ENCODE results near the gene SPEG.

SPEG gene

GRCh38 chr2:219446101-219446504 is 11.5 kb downstream of the SPEG start:
- no peak for DNase-seq
- Mint-ChIP-seq H3K36me3 (ENCODE audit: insufficient read depth) (no peaks in the 10 kb centered on the region), H3K4me3 (no peak overlapping the region), H3K27me3 (peaks cover 66 to 79% of the 10 kb centered on the region in 2 donors), H3K27ac (no peak overlapping the region), H3K4me1 (ENCODE audit: low read depth in 2 of 2) (peaks cover 12% of the 10 kb centered on the region in 2 donors), H3K9me3 (no peaks in the 10 kb centered on the region)
- ATAC-seq (replicated peaks), result no peak

DNA sequence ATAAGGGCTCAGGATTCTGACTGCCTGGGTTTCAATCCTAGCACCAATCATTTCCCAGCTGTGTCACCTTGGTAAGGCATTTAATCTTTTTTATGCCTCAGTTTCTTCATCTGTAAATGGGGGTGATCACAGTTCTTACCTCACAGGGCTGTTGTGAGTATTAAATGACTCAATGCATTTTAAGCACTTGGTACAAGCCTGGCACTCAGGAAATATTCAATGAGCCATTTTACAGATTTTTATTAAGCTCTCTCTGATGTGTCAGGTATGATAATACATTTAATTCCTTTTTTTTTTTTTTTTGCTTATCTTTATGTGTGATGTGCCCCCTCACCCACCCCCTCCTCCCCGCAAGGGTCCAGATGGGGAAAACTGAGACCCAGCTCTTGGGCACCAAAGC is 12.0 kb downstream of the SPEG start:
- H3K27me3 Mint-ChIP-seq, result peaks cover 64 to 79% of the 10 kb centered on the region in 2 donors
- H3K9me3 Mint-ChIP-seq, result no peaks in the 10 kb centered on the region
- no peak overlapping the region for H3K4me3 Mint-ChIP-seq
- H3K27ac Mint-ChIP-seq, result no peak overlapping the region
- DNase-seq (no peak), ATAC-seq (replicated peaks) (no peak)
- H3K36me3 Mint-ChIP-seq (ENCODE audit: insufficient read depth), result no peaks in the 10 kb centered on the region
- H3K4me1 Mint-ChIP-seq (ENCODE audit: low read depth in 2 of 2), result peaks cover 7% of the 10 kb centered on the region in 2 donors

DNA sequence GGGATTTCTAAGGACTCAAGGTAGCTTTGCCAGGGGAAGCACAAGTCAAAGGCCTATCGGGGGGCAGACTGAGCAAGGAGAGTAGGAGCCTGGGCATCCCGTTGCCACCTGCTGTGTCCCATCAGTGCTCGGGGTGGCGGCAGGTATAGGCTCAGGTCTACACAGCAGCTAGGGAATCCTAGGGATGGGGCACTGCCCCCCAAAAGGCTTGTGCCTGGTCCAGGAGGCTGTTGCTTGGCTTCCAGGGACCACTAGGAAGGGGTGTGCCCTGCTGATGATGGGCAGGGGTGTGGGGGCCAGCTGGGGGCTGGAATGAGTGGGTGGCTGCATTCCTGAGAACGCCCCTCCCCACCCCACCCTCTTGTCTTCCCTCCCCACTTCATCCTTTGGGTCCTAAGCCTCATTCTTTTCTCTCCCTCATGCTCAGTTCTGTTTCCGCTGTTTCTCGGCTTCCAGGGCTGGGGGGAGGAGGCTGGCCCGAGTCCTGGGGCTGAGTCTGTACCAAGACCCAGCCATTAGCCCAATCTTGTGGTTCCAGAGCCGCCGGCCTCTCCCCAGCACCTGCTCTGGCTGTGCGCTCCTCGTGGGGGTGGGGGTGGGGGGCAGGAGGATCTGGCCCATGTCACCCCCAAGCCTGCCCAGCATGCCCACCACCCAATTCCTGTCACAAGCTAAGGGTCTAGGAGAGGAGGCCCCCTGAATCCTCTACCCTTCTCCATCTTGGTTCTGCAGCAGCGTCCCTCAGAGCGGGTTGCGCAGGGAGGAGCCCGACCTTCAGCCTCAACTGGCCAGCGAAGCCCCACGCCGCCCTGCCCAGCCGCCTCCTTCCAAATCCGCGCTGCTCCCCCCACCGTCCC is 12.8 kb downstream of the SPEG start:
- Mint-ChIP-seq H3K27ac (no peak overlapping the region), H3K4me3 (no peak overlapping the region), H3K27me3 (peaks cover 65 to 83% of the 10 kb centered on the region in 2 donors), H3K36me3 (ENCODE audit: insufficient read depth) (no peaks in the 10 kb centered on the region), H3K4me1 (ENCODE audit: low read depth in 2 of 2) (peaks cover 6 to 7% of the 10 kb centered on the region in 2 donors), H3K9me3 (no peaks in the 10 kb centered on the region)
- DNase-seq (no peak), ATAC-seq (replicated peaks) (no peak)

- DNase-seq, result no peak
These were observed 13.6 kb downstream of the SPEG start for GRCh38 chr2:219448099-219448775.

DNA sequence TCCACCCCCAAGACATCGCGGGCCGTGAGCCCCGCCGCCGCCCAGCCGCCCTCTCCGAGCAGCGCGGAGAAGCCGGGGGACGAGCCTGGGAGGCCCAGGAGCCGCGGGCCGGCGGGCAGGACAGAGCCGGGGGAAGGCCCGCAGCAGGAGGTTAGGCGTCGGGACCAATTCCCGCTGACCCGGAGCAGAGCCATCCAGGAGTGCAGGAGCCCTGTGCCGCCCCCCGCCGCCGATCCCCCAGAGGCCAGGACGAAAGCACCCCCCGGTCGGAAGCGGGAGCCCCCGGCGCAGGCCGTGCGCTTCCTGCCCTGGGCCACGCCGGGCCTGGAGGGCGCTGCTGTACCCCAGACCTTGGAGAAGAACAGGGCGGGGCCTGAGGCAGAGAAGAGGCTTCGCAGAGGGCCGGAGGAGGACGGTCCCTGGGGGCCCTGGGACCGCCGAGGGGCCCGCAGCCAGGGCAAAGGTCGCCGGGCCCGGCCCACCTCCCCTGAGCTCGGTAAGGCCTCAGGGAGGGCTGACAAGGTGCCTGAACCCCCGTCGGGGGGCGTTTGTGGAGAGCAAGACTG is 14.2 kb downstream of the SPEG start:
- H3K27me3 Mint-ChIP-seq, result peaks cover 65 to 80% of the 10 kb centered on the region in 2 donors
- H3K9me3 Mint-ChIP-seq, result no peaks in the 10 kb centered on the region
- peaks cover 0 to 2% of the 10 kb centered on the region in 2 donors for H3K4me1 Mint-ChIP-seq (ENCODE audit: low read depth in 2 of 2)
- H3K4me3 Mint-ChIP-seq, result no peak overlapping the region
- no peak overlapping the region for H3K27ac Mint-ChIP-seq
- ATAC-seq (replicated peaks) (no peak), DNase-seq (no peak)
- H3K36me3 Mint-ChIP-seq (ENCODE audit: insufficient read depth), result no peaks in the 10 kb centered on the region

More at GRCh38 chr2:219448099-219448775, 13.6 kb downstream of the SPEG start:
- Mint-ChIP-seq H3K4me1 (ENCODE audit: low read depth in 2 of 2) (peaks cover 0 to 2% of the 10 kb centered on the region in 2 donors), H3K4me3 (no peak overlapping the region), H3K27me3 (peaks cover 65 to 83% of the 10 kb centered on the region in 2 donors), H3K27ac (no peak overlapping the region), H3K36me3 (ENCODE audit: insufficient read depth) (no peaks in the 10 kb centered on the region), H3K9me3 (no peaks in the 10 kb centered on the region)
- no peak for ATAC-seq (replicated peaks)

DNA sequence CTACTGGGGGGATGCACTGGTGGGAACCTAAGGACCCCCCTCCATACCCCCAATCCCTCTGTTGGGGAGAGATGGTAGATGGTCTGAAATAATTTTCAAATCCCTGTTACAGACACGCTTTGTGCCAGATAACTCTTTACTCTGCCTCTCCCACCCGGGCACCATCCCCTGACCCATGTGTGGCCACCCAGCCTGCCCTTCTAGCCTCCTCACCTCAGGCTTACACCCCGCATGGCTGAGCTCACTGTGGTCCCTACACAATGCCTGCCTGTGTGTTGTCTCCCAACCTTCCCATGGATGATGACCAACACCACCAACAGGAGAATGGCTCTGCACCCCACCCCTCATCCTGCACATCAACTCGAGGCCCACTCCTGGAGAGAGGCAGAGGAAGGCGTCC is 15.0 kb downstream of the SPEG start:
- peaks cover 0 to 2% of the 10 kb centered on the region in 2 donors for H3K4me1 Mint-ChIP-seq (ENCODE audit: low read depth in 2 of 2)
- no peaks in the 10 kb centered on the region for H3K9me3 Mint-ChIP-seq
- no peak for DNase-seq
- ATAC-seq (replicated peaks), result no peak
- no peak overlapping the region for H3K27ac Mint-ChIP-seq
- H3K4me3 Mint-ChIP-seq, result peak overlapping the region in 1 of 2 donors; percentile 17
- no peaks in the 10 kb centered on the region for H3K36me3 Mint-ChIP-seq (ENCODE audit: insufficient read depth)
- peaks cover 57 to 72% of the 10 kb centered on the region in 2 donors for H3K27me3 Mint-ChIP-seq

DNA sequence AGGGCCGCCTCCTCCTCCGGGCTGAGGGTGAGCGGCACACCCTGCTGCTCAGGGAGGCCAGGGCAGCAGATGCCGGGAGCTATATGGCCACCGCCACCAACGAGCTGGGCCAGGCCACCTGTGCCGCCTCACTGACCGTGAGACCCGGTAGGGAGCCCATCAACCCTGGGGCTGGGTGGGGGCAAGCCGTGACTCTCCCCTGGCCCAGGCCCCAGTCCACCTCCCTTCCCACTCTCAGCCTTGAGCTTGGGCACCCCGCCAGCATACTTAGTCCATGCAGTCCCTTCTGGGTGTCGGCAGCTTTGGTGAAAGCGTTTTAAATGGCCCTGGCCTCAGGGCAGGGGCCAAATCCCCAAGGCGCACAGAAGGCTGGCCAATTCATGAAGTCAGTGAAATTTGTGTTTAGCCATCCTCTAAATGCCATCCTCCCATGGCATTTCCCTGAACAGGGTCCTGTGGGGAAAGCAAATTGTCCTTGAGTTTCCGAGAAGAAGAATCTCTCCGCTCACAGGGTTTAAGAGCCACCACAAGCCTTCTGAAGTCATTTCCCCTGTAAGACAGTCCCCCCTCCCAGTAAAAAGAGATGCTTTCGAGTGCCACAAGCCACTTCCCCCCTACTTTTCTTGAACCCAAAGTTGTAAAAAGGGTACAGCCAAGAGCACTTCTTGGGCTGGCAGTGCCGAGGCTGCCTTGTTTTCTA is 17.2 kb downstream of the SPEG start:
- ATAC-seq (replicated peaks), result no peak
- no peak for DNase-seq
- H3K9me3 Mint-ChIP-seq, result no peaks in the 10 kb centered on the region
- H3K27me3 Mint-ChIP-seq, result peaks cover 47 to 66% of the 10 kb centered on the region in 2 donors
- H3K4me3 Mint-ChIP-seq, result no peak overlapping the region
- no peak overlapping the region for H3K27ac Mint-ChIP-seq
- peaks cover 0 to 2% of the 10 kb centered on the region in 2 donors for H3K4me1 Mint-ChIP-seq (ENCODE audit: low read depth in 2 of 2)
- H3K36me3 Mint-ChIP-seq (ENCODE audit: insufficient read depth), result no peaks in the 10 kb centered on the region

GRCh38 chr2:219452361-219453317 is 18.0 kb downstream of the SPEG start:
- Mint-ChIP-seq H3K9me3 (no peaks in the 10 kb centered on the region), H3K4me1 (ENCODE audit: low read depth in 2 of 2) (peaks cover 0 to 2% of the 10 kb centered on the region in 2 donors), H3K27me3 (peaks cover 39 to 59% of the 10 kb centered on the region in 2 donors), H3K4me3 (no peak overlapping the region), H3K27ac (no peak overlapping the region), H3K36me3 (ENCODE audit: insufficient read depth) (no peaks in the 10 kb centered on the region)
- no peak for ATAC-seq (replicated peaks)
- DNase-seq, result no peak

- Mint-ChIP-seq H3K27ac (no peak overlapping the region), H3K36me3 (ENCODE audit: insufficient read depth) (no peaks in the 10 kb centered on the region), H3K4me3 (no peak overlapping the region), H3K4me1 (ENCODE audit: low read depth in 2 of 2) (peaks cover 0 to 2% of the 10 kb centered on the region in 2 donors), H3K27me3 (peaks cover 41 to 60% of the 10 kb centered on the region in 2 donors), H3K9me3 (no peaks in the 10 kb centered on the region)
- no peak for ATAC-seq (replicated peaks)
- DNase-seq, result no peak
These were observed 19.3 kb downstream of the SPEG start for GRCh38 chr2:219453671-219454590.

- Mint-ChIP-seq H3K4me1 (ENCODE audit: low read depth in 2 of 2) (no peaks in the 10 kb centered on the region), H3K27ac (no peak overlapping the region), H3K9me3 (no peaks in the 10 kb centered on the region), H3K36me3 (ENCODE audit: insufficient read depth) (no peaks in the 10 kb centered on the region), H3K27me3 (peaks cover 29 to 51% of the 10 kb centered on the region in 2 donors), H3K4me3 (no peak overlapping the region)
- DNase-seq (no peak), ATAC-seq (replicated peaks) (no peak)
These were observed 20.9 kb downstream of the SPEG start for GRCh38 chr2:219455581-219455980.

- Mint-ChIP-seq H3K9me3 (no peaks in the 10 kb centered on the region), H3K36me3 (ENCODE audit: insufficient read depth) (no peaks in the 10 kb centered on the region), H3K27ac (no peak overlapping the region), H3K4me3 (no peak overlapping the region), H3K27me3 (peaks cover 14 to 37% of the 10 kb centered on the region in 2 donors), H3K4me1 (ENCODE audit: low read depth in 2 of 2) (no peaks in the 10 kb centered on the region)
- ATAC-seq (replicated peaks), result peak; percentile 48
- DNase-seq, result no peak
These were observed 23.2 kb downstream of the SPEG start for GRCh38 chr2:219457784-219458369.

Measured in effector memory CD8-positive, alpha-beta T cell (primary cell).